HG03196 (cell line): Measurements from ENCODE around the gene KDM5A.
"Not testable (repeated sequence)": the region's sequence is repeated elsewhere in the genome, so short reads cannot be mapped to it uniquely, and the experiment has no call there.

Experiments
- ATAC-seq: cut with Tn5 transposase; IDR thresholded peaks from one replicate; pipeline ENCODE4 v1.9.1; 2021; ENCODE audit not compliant: unreplicated experiment

Gene KDM5A

DNA sequence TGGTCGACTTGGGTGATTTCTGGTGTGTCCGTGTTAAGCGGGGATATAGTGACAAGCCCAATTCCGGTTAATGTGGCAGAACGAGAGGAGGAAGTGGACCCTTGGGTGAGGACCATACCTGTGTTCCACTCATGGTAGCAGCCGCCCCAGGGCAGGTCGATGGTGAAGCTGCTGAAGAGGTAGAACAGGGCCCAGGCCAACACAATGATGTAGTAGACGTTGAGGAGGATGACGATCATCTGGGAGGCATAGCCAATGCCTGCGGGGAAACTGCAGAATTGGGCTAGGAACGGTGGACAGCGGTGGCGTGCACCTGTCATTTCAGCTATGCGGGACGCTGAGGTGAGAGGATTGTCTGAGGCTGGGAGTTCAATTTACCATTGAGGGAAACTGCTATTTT, 146.6 kb downstream of the KDM5A start:
- no peak for ATAC-seq

DNA sequence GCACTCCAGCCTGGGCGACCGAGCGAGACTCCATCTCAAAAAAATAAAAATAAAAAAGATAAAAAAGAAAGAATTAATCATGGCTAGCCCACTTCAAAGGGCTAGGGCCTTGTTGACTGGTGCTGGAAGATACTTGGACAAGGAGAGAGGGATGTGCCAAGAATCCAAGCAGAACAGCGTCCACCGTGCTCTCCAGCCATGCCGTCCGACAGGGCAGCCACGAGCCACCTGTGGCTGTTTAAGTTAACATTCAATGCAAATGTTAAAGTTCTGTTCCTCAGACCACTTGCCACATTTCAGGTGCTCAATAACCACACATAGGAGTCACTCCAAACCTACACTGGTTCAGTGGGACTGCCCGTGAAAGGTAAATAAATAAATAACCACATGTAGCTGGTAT, 147.9 kb downstream of the KDM5A start:
- ATAC-seq = no peak

DNA sequence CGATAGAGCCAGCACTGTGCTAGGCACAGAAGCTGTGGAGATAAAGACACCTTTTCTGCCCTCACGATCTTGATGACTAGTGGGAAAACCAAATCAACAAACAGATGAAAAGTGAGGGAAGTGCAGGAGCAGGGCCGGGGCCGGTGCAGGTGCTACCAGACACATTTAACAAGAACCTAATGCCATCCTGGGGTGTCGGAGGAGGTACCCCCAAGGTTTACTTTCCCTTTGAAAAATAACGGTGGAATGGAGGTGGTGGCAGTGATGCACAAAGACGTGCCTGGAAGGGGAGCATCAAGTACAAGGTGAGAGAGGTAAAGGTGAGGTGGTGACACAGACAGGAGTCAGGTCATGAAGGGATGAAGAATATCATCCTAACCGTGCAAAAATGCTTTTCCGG, 148.6 kb downstream of the KDM5A start:
- no peak for ATAC-seq

- no peak for ATAC-seq
These were observed 150.3 kb downstream of the KDM5A start for GRCh38 chr12:238736-239398.

DNA sequence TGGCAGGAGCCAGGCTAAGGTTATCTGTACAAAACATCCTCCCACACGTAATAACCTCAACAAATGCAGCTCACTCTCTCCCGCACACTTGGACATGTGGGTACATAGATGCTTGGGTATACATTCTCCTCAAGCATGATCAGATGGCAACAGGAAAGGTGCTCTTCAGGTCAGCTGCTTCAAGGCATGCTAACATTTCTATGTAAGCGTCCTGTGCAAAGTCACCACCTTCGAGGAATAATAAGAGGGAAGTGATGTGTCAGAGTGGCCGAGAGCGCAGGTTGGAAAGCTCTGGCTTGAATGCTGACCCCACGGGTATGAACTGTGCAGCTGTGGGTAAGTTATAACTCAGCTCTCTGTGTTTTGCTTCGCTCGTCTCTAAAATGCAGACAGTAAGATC, 151.0 kb downstream of the KDM5A start:
- no peak for ATAC-seq

DNA sequence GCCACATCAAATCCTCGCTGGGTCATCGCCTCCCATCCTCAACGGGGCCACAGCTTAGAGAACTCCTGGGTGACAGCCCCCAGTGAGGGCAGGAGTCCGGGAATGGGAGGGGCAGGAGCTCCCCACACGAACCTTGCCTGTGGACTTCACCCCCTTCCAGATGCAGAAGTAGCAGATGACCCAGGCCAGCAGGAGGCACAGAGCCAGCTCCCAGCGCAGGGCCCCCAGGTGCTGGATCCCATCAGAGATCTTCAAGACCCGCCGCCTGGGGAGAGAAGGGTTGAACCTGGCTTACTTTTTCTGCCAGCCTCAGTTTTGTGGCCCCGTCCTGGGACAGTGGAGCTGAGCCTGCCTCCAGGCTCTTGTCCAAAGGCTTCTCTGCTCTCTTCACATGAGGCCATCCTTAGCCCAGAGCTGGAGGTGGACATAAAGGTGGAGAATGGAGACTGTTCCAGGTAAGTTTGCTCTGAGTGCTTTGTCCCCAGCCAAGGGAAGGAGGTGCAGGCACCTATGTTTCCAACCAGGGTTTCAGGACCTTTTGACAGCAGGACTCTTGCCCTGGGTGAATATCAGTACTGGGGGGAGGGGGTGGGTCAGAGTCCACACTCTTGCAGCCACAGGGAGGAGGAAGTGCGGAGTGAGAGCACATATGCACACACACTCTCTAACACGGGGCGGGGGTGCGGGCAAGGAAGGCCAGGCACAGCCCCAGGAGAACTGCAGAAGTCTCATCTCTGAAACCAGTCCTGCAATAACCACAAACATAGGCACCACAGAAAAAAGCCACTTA, 151.9 kb downstream of the KDM5A start:
- ATAC-seq = no peak

DNA sequence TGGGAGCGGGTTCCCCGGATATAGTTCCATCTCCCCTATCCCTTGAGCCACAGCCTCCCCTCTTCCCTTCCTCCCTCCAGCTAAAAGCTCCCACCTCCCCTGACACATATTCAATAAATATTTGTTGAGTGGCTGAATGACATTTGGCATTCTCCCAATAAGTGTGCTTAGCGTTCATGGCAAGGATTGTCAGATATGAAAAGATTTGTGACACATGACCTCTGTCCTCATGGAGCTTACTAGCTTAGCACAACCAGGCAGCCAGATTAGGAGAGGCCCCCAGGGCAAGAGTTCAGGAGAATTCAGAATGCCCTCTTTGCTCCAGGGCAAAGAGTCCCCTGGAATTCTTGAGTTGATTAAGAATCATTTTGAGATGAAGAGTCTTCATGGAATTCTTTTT, 152.7 kb downstream of the KDM5A start:
- no peak for ATAC-seq

DNA sequence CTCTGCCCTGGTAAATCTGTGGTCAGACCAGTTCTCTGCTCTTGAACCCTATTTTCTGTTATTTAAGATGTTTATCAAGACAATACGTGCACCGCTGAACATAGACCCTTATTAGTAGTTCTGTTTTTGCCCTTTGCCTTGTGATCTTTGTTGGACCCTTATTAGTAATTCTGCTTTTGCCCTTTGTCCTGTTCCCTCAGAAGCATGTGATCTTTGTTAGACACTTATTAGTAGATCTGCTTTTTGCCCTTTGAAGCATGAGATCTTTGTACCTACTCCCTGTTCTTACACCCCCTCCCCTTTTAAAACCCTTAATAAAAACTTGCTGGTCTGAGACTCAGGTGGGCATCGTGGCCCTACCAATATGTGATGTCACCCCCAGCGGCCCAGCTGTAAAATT, 153.2 kb downstream of the KDM5A start:
- not testable (repeated sequence) for ATAC-seq

GRCh38 chr12:234891-235415, 154.2 kb downstream of the KDM5A start:
- no peak for ATAC-seq

DNA sequence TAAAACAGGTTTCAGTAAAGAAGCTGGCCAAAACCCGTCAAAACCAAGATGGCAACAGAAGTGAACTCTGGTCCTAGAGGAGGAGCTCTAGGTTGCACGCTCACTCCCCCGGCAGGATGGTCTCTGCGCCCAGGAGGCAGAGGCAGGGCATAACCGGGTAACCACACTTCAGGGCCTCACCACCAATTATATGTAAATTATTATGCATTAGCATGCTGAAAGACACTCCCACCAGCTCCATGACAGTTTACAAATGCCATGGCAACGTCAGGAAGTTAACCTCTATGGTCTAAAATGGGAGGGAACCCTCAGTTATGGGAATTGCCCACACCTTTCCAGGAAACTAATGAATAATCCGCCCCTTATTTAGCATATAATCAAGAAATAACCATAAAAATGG, 155.1 kb downstream of the KDM5A start:
- no peak for ATAC-seq

- no peak for ATAC-seq
These were observed 155.5 kb downstream of the KDM5A start for GRCh38 chr12:233615-233968.

GRCh38 chr12:232731-233614, 156.1 kb downstream of the KDM5A start:
- no peak for ATAC-seq

DNA sequence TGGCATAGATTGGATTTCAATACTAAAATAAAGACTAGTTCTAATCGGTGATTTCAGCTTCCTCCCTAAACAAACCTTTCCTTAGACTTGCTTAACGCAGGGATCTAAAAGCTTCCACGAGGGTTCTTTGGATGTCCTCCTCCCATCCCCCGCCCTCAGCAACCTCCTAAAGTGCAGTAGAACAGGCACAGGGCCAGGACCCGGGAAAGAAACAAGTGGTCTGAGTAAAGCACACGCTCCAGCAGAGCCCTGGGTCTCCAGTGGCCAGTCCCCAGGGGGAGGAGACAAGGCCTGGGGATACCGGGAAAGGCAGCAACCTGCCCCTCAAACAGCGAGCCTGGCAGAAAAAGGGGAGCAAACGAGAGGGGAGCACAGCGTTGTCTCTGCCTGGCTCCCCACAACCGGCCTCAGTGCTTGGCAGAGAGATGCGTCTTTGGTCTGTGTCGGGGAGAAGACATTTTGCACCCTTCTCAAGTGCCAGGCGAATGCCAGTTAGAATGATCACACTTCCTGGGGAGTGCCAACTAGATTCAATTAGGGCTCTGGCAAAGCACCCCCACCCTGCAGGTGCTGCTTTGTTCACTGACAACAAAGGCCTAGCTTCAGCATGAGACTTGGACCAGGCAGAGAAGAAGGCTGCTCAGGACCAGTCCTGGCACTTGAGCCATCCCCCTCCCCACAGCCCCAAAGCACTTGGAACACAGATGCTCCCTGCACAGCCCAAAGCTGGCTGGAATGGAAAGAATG, 158.0 kb downstream of the KDM5A start:
- no peak for ATAC-seq
